NCI-H82 treated with DMSO at 0.1 percent for 48 hours (cell line): ENCODE data around the gene ENDOU.

Source experiments
- DNase-seq: peaks from one replicate; lab custom pipeline; 2025; ENCODE audit not compliant: unreplicated experiment; lab: John Stamatoyannopoulos, UW

Gene ENDOU

GRCh38 chr12:47725091-47725772 lies at the start of gene ENDOU:
TSS of gene ENDOU (minus strand) at chr12:47725490. CDS start at chr12:47725413, 77 bp downstream.
- no peak for DNase-seq

GRCh38 chr12:47774663-47775062 lies 49.4 kb upstream of the ENDOU start:
- DNase-seq: no peak

GRCh38 chr12:47773858-47774580 lies 48.7 kb upstream of the ENDOU start:
- no peak for DNase-seq

GRCh38 chr12:47773062-47773857 lies 48.0 kb upstream of the ENDOU start, which contains the start of gene SLC48A1:
TSS of gene SLC48A1 (plus strand) at chr12:47773238. CDS start at chr12:47773305, 67 bp downstream.
- DNase-seq: no peak

GRCh38 chr12:47772738-47773061 lies 47.4 kb upstream of the ENDOU start:
- no peak for DNase-seq

GRCh38 chr12:47772094-47772660 lies 46.9 kb upstream of the ENDOU start:
- DNase-seq: no peak

GRCh38 chr12:47771304-47771703 lies 46.0 kb upstream of the ENDOU start:
- no peak for DNase-seq

GRCh38 chr12:47770086-47770726 lies 44.9 kb upstream of the ENDOU start:
- DNase-seq: no peak

GRCh38 chr12:47769234-47770085 lies 44.2 kb upstream of the ENDOU start:
- no peak for DNase-seq

- no peak for DNase-seq
Measured at GRCh38 chr12:47768323-47768811, 43.1 kb upstream of the ENDOU start.

GRCh38 chr12:47767216-47767724 lies 42.0 kb upstream of the ENDOU start:
- DNase-seq: peak; percentile 20

- no peak for DNase-seq
Measured at GRCh38 chr12:47766502-47767215, 41.4 kb upstream of the ENDOU start.

GRCh38 chr12:47763481-47764346 lies 38.4 kb upstream of the ENDOU start:
- no peak for DNase-seq

- DNase-seq: peak; percentile 44
Measured at GRCh38 chr12:47762850-47763465, 37.7 kb upstream of the ENDOU start.

- peak; percentile 26 for DNase-seq
Measured at GRCh38 chr12:47758834-47759690, 33.8 kb upstream of the ENDOU start, which contains the start of gene RAPGEF3. TSS of gene RAPGEF3 (minus strand) at chr12:47758880. CDS start at chr12:47758556, 324 bp downstream.

GRCh38 chr12:47758584-47758833 lies 33.2 kb upstream of the ENDOU start:
- no peak for DNase-seq
